HG03103 (cell line): Measurements from ENCODE around the gene HELB.

Experiments
- ATAC-seq: cut with Tn5 transposase; IDR thresholded peaks from one replicate; pipeline ENCODE4 v1.9.1; 2021; ENCODE audit warnings: low read depth; ENCODE audit not compliant: unreplicated experiment

HELB gene

DNA sequence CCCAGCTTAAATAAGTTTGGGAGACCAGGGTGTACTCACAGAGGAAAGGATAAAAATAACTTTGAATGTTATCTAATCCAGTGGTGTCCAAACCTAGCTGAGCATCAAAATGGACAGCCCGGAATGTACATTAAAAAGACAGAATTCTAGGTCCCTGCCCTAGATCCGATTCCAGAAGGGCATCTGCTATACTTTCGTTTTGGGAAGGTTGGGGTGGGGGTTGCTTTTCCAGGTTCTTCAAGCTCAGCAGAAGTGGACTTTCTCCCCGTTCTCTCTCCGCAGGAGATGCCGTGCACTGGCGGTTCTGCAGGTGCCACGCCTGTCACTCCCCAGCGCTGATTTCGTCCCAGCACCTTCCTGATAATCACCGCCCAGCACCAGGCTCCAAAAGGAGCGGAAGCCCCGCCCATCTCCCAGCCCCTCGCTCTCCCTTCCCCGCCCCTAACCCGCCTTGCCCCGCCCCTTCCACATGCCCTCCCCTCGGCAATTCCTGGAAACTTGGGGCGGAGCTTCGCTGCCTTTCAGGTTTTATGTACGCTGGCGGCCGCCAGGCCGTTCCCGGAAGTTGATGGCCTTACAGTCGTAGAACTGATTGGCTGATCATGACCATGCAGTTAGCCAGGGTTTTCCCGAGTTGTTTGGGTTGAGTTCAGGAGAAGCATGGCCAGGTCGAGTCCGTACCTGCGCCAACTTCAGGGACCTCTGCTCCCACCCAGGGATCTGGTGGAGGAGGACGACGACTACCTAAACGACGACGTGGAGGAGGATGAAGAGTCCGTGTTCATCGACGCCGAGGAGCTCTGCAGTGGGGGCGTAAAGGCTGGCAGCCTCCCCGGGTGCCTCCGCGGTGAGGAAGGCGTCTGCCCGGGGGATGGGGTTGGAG is at the start of gene HELB:
Gene HELB, plus strand, starts transcription at position 550 of the 883 bp plus-strand sequence. Its CDS starts 111 bp downstream, at position 661.
- peak; percentile 88 for ATAC-seq

DNA sequence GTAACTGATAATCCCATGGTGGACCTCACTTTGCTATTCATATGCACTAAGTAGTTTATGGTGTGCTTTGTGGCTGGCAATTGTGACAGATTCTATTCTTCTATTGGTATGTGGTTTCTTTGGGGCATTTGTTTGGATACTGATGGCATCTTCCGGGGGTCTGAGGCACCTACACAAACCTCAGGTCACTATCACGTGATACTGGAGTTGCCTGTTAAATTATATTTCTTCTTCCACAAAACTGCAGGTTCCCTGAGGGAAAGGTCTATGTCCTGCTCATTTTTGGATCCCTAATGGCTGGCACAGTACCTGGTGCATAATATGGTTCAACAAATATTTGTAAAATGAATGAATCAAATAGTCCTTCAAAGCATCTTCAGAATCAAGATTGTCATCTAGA is 49.5 kb upstream of the HELB start:
- no peak for ATAC-seq

DNA sequence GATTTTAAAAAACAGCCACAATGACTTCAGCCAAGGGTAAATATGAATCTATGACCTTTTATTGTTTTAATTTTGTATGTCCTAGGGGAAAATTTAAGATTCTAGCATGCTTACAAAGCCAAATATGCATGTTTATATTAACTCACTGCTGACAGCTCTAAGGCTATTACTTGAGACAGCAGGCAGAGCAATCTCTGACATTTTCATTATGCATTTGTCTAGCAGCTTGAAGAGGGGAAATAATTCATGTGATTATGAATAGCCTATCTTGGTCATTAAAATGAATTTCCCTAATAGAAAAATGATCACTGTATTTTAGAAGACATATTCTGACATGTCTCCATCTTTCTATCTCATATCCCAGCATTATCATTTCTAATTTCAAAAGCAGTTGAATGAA is 46.6 kb upstream of the HELB start:
- no peak for ATAC-seq

DNA sequence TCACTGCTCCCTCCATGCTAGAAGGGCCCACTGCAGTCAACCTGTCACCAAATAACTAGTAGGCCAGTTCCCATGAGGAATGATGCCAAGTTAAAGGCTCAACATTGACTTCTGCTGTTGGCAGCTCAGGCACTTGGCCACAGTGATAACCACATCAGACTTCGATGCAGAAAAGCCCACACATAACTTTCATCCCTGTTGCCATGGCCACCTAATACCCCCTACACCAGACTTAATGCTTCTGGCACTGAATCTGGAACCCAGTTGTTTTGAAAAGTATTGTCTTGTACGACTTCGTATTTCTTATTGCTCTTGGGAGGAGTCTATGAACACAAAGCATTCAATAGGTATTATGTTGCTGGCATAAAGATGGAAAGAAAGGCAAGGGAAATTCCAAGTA is 44.3 kb upstream of the HELB start:
- ATAC-seq = no peak

DNA sequence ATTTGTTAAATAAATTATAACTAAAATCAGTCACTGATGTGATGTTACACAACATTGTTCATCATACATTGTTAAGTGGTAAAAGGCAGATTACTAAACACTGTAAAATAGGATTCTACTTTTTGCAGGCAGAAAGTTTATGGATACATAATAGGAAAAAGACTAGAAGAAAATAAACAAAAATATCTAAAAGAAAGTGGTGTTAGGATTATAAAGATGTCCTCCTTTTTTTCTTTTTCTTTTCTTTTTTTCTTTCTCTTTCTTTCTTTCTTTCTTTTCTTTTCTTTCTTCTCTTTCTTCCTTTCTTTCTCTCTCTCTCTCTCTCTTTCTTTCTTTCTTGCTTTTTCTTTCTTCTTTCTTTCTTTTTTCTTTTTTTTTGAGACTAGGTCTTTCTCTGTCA is 39.6 kb upstream of the HELB start:
- ATAC-seq = no peak

DNA sequence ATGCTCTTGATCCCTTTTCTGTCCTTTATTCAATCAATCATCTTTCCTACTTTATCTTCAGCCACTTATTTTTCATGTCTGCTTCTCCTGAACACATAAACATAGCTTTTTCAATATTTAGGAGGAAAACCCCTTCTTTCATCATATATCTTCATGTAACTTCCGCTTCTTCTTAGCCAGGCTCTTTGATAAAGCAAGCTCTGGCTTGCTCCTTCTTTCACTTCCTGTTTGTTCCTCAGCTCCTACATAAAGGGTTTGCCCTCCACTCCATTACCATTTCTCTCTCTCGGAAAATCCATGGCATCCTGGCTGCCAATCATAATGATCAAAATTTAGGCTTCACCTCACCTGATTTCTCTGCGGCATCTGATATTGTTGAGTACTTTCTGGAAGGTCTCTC is 33.7 kb upstream of the HELB start:
- ATAC-seq = no peak

DNA sequence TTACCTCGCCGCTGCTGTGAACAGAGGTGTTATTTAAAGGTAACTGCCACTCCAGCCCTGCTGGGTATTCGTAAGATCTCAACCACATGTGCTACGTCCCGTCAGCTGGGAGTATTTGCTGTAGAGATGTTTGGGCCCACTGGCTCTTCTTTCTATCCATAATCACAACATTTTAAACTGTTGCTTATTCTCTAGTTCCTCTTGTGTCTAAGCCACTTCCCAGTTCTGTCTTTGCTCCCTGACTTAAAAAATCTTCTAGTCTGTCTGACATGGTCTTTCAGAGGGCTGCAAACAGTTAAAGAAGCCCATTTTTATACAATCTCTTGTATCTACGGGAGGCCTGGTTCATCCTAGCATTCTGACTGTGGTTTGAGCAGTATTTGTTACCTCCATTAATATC is 33.2 kb upstream of the HELB start:
- ATAC-seq = no peak

DNA sequence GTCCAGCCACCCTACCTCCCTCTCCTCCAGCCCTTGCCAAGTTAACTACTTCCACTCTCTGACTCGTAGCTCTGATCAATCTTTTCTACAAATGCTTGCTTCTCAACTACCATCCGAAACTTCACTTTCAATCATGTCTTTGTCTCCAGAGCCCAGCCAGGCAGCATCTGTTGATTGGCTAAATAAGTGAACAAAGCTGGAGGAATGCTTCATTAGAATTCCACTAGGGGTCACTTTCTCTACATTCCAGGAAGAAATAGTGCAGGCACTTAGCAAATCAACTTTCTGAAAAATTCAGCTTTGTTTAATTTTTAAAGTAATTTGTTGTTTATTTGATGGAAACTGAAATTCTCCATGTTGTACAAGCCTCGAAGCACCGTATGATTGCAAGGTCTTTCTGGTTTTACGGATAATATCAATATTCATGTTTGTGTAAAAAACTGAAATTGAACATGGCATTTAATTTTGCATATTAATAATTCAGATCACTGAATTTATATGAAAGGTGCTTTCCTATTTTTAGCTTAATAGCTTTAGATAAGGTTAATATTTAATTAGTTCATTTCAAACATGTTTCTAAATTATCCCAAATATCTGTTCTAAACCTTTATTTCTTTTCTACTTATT is 32.4 kb upstream of the HELB start:
- no peak for ATAC-seq

DNA sequence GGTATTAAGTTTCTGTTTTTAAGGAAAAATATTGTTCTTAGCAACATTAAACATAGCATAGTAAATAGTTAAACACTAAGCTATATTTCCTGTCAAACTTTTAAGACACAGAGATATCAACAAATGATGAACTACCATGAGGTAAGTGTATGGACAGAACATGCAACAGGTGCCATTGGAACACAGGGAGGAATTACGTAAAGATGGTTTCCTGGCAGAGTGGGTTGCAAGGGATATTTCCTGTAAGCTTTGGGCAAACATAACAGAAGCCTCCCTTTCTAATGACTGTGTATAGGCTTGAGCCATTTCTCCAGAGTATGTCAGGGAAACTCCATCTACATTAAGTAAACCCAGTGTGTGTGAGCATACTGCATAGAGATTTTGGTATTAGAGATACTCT is 31.7 kb upstream of the HELB start:
- no peak for ATAC-seq

DNA sequence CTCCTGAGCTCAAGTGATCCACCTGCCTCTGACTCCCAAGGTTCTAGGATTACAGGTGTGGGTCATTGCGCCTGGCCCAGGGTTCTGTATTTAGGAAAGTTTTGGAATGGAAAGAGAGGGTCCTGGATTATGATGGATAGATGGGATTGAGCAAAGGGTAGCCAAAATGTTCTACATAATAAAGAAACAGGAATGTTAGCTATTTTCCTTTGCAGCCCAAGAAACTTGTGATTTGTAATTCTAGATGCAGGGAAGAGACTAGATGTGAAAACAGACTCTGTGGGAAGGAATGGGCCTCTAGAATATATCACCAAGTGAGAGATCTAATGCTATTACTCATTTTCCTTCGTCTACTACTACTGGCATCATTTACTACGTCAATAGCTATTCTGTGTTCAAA is 29.6 kb upstream of the HELB start:
- no peak for ATAC-seq

DNA sequence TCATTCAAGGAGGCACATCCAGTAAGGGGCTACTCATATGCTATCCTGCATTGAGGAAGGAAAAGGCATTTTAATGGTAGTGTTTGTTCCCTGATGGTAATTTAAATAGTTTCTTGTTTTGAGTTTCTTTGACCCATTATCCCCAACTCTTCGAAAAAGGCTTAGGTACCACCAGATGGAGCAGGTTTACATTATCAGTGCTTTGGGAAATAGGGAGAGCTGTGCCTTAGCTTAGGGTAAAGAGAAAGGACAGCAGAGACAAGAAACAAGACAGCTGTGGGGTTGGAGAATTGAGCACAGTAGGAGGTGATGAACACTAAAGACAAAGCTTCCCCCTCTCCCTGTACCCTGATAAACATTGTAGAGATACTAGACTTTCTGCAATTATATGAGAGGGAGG is 29.1 kb upstream of the HELB start:
- ATAC-seq = no peak

DNA sequence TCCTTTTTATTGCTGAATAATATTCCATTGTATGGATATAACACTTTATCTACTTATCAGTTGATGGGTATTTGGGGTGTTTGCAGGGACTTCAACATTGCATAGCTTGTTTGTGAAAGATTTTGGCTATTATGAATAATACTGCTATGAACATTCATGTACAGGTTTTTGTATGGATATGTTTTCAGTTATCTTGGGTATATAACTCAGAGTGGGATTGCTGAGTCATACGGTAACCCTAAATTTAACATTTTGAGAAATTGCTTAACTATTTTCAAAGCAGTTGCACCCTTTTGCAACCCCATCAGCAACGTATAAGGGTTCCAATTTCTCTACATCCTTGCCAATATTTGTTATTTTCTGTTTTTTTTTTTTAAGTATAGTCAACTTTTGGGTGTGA is 27.3 kb upstream of the HELB start:
- ATAC-seq = no peak

DNA sequence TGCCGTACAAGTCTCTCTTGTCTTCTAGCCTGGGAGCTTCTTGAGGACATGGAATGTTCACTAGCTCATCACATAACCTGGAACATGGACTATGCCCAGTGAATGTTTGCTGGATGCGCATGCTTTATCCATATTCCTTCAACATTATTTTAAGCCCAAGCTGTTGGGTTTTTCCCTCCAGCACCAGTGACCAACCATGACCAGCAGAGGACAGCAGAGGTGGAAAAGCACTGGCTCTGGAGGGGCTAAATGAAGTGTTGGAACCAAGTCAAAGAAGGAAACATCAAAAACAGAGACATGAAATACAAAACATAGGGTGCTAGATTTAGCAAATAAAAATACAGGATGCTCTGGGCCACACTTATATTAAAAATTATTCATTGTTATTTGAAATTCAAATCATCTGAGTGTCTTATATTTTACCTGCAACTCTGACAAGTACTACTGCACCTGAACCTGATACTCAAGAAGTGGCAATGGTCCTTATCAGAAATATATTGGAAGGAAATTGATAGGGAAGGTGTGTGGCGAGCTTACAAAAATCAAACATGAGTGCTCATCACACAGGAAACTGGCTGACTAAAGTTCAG is 23.1 kb upstream of the HELB start:
- no peak for ATAC-seq

DNA sequence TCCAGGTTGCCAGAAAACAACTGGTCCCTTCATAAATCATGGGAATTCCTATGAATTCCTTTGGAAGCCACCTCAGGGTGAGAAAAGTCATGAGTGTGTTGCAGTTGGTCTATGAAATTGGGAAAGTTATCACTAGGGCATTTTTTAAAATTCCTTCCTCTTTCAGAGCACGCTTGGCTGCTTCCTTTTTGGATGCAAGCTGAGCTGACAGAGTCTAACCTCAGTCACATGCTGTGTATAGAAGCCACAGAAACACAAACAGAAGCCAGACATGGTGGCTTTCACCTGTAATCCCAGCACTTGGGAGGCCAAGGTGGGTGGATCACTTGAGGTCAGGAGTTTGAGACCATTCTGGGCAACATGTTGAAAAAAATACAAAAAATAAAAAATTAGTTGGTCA is 21.7 kb upstream of the HELB start:
- ATAC-seq = no peak

DNA sequence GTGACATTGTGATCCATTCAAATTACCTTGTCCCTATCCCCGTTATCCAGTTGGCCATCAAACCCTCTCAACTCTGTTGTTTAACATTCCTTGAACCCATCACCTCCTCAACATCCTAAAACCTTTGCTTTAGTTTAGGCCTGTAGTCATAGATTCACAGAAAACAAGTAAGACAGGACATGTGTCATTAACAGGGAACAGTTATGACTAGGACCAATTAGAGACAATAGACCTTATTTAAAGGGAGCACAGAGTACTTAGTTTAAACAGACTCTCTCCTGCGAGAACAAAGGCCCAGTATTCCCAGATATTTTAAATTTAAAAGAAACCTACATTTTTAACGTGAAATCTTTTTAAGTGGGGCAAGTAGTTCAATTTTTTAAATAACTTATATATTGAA is 20.0 kb upstream of the HELB start:
- no peak for ATAC-seq

DNA sequence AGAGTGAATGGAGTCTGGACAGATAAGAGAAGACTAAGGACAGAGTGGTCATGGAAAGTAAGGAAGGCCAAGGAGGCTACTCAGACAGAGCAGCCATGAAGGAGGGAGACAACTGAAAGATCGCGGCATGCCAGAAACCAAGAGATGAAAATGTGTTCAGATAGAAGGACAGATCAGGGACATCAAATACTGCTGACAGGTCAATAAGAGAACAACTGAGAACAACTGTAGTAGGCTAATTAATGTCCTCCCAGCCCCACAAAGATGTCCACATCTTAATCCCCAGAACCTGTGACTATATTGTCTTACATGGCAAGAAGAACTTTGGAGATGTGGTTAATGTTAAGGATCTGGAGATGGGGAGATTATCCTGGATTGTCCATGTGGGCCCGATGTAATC is 15.0 kb upstream of the HELB start:
- ATAC-seq = no peak

DNA sequence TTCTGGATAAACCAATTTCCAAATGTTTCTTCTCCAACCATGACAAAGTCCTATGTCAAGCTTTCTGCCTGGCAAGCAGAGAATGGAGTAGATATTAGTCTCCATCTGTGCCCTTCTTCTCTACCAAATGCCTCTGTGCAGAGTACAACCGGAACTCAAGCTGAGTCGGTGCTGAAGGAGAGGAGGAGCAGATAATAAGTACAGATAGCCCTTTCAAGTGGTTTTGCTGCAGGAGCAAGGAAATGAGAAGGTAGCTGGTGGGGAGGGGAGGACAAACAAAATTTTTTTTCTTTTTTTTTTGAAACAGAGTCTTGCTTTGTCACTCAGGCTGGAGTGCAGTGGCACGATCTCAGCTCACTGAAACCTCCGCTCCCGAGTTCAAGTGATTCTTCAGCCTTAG is 14.2 kb upstream of the HELB start:
- ATAC-seq = no peak

DNA sequence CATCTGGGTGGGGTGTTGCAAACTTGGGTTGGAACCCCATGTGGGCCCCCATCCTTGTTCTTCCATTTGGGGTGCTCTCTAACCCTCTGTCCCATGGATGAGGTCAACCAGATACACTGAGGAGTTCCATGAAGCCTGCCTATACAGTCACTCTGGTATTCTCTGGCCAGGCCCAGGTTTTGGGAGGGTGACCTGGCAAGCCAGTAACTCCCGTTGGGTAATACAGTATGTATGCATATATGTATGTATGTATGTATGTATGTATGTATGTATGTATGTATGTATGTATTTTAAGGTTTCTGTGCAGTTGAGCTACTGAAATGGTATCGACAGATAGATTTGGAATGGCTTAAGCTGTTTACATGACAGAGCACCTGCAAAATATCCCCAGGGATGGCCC is 12.8 kb upstream of the HELB start:
- ATAC-seq = no peak

DNA sequence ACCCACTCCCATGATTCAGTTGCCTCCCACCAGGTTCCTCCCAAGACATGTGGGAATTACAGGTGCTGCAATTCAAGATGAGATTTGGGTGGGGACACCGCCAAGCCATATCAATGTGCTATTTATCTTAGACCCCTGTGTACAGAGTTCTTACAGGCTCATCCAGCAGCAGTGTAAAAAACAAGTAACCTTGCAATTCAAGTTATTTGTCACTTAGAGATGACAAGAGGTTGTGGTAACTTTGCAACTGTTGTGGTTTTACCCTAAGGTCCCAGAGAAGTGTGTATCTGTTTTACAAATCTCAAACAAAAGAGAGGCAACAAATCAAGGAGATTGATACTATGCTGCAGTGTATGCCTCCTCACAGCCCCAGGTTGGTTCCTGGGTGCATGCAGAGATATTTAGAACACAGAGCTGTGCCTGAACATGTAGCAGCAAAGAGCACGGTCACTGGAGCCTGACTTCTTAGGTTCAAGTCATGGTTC is 11.5 kb upstream of the HELB start:
- no peak for ATAC-seq

DNA sequence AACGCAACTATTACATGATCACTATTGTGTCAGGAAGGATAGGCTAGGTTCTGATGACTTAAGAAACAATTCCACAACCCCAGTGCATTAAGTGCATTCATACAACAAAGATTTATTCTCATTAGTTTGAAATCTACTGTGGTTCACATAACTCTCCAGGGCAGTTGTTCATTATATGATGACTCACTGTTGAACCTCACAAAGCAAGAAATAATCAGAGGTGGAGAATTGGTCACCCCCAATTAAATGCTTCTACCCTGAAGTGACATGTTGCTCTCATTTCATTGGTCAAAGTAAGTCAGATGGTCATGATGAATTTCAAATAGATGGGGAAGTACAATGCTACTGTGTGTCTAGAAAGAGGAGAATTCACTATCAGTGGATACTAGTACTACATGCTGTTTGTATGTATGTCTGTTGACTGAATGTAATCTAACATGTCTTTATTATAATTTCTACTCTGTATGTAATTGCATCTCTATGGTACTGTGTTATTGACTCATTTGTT is 6.1 kb upstream of the HELB start:
- no peak for ATAC-seq

DNA sequence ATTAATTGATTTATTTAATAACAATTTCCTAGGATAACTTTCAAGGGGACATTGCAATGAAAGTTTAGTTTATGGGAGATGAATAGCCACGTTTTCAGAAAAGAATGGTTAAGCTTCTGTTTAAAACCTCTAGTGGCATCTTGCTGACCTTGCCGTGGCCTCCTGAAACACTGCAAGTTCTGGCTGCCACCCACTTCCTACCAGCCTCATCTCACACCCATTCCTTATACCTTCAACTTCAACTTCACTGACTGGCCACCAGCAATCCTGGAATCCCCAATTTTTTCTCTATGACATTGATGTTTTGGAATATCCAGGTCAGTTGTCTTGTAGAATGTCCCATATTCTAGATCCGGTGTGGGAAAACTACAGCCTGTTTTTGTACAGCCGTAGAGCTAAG is 5.2 kb upstream of the HELB start:
- ATAC-seq = no peak

DNA sequence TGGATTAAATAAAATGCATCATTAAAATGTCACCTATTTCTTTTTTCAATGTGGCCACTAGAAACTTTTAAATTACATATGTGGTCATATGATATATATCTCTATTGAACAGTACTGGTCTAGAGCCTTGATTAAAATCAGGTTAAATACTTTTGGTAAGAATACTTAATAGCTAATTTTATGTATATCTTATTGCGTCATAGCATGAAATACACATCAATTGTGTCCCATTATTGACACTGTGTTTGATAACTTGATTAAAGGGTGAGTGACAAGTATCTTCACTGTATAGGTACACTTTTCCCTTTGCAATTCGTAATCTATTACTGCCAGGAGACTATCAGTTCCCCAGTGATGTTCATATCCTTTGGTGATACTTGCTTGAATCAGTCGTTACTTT is 4.4 kb upstream of the HELB start:
- no peak for ATAC-seq
